ENCODE measurements around the gene NCOR1.
"Not testable (repeated sequence)": the region's sequence is repeated elsewhere in the genome, so short reads cannot be mapped to it uniquely, and the experiment has no call there.

NCOR1 gene

GRCh38 chr17:16243385-16243784 is 28.1 kb upstream of the NCOR1 start:
- no peak for TF ChIP-seq CTCF (IDR thresholded peaks at IDR 0.05; ENCODE audit: insufficient read depth, low read depth, low read length, missing control alignments)
- no peak overlapping the region for H3K4me3 ChIP-seq (ENCODE audit: low read length)
- no peak for DNase-seq (ENCODE audit: low read depth)

- H3K4me3 ChIP-seq (ENCODE audit: low read length) = no peak overlapping the region
- DNase-seq (ENCODE audit: low read depth) = no peak
- no peak for TF ChIP-seq CTCF (IDR thresholded peaks at IDR 0.05; ENCODE audit: insufficient read depth, low read depth, low read length, missing control alignments)
Observed at GRCh38 chr17:16241906-16242399, 26.6 kb upstream of the NCOR1 start.

GRCh38 chr17:16239931-16240330 is 24.6 kb upstream of the NCOR1 start:
- no peak for DNase-seq (ENCODE audit: low read depth)
- H3K4me3 ChIP-seq (ENCODE audit: low read length) = no peak overlapping the region
- TF ChIP-seq CTCF (IDR thresholded peaks at IDR 0.05; ENCODE audit: insufficient read depth, low read depth, low read length, missing control alignments) = no peak

- no peak for DNase-seq (ENCODE audit: low read depth)
- H3K4me3 ChIP-seq (ENCODE audit: low read length) = no peak overlapping the region
- no peak for TF ChIP-seq CTCF (IDR thresholded peaks at IDR 0.05; ENCODE audit: insufficient read depth, low read depth, low read length, missing control alignments)
Observed at GRCh38 chr17:16232391-16232790, 17.1 kb upstream of the NCOR1 start.

- not testable (repeated sequence) for DNase-seq (ENCODE audit: low read depth); H3K4me3 ChIP-seq (ENCODE audit: low read length)
Observed at GRCh38 chr17:16229912-16230561, 14.7 kb upstream of the NCOR1 start.

GRCh38 chr17:16222406-16222805 is 7.1 kb upstream of the NCOR1 start:
- no peak for DNase-seq (ENCODE audit: low read depth)
- TF ChIP-seq CTCF (IDR thresholded peaks at IDR 0.05; ENCODE audit: insufficient read depth, low read depth, low read length, missing control alignments) = no peak
- no peak overlapping the region for H3K4me3 ChIP-seq (ENCODE audit: low read length)

GRCh38 chr17:16217002-16217635 is 1.8 kb upstream of the NCOR1 start, which contains the start of gene PIGL:
PIGL (plus strand) TSS chr17:16217210; CDS start chr17:16217227, 17 bp downstream.
- peak within 1 kb of the TSS; percentile 84 for H3K4me3 ChIP-seq (ENCODE audit: low read length)
- peak; percentile 96 for DNase-seq (ENCODE audit: low read depth)
- no peak for TF ChIP-seq CTCF (IDR thresholded peaks at IDR 0.05; ENCODE audit: insufficient read depth, low read depth, low read length, missing control alignments)

- not testable (repeated sequence) for DNase-seq (ENCODE audit: low read depth)
- peak overlapping the region; percentile 84 for H3K4me3 ChIP-seq (ENCODE audit: low read length)
Observed at GRCh38 chr17:16216341-16217001, 1.1 kb upstream of the NCOR1 start.
